Transverse colon (tissue), 4 donors: ENCODE measurements around the gene SLC29A4.
"Not testable (repeated sequence)": the region's sequence is repeated elsewhere in the genome, so short reads cannot be mapped to it uniquely, and the experiment has no call there.

Experiments used
- EP300 ChIP-seq: sonication (generic); formaldehyde crosslinking; IDR thresholded peaks from one replicate; pipeline ENCODE4 v1.6.1; 2017; ENCODE audit warnings: antibody characterized with exemption, low read depth
- POLR2A ChIP-seq: fragments of 450-650 bp; IDR thresholded peaks from one replicate; pipeline ENCODE4 v1.6.1; 2016; ENCODE audit warnings: antibody characterized with exemption, mild to moderate bottlenecking, moderate library complexity
- POLR2AphosphoS5 ChIP-seq, 3 donors: sonication (generic); formaldehyde crosslinking; IDR thresholded peaks; one replicate each; pipeline ENCODE4 v1.6.1; 2016; ENCODE audit warnings: antibody characterized with exemption in 3 of 3
- TF ChIP-seq, protein P1 (sequence below), 5 experiments: fragments of 200-600 bp in 3 of 5; fragments of 450-650 bp in 2 of 5; sonication (generic) in 3 of 5; IDR thresholded peaks; 1 replicate in 2 of 5; 2 replicates in 3 of 5; pipeline ENCODE4 v1.5.1; 2016 to 2017; ENCODE audit warnings: antibody characterized with exemption in 5 of 5, inconsistent platforms in 3 of 5, mild to moderate bottlenecking in 2 of 5, moderate library complexity in 1 of 5

GRCh38 chr7:5263066-5263465, 19.7 kb upstream of the SLC29A4 start:
- TF ChIP-seq, protein P1, sequence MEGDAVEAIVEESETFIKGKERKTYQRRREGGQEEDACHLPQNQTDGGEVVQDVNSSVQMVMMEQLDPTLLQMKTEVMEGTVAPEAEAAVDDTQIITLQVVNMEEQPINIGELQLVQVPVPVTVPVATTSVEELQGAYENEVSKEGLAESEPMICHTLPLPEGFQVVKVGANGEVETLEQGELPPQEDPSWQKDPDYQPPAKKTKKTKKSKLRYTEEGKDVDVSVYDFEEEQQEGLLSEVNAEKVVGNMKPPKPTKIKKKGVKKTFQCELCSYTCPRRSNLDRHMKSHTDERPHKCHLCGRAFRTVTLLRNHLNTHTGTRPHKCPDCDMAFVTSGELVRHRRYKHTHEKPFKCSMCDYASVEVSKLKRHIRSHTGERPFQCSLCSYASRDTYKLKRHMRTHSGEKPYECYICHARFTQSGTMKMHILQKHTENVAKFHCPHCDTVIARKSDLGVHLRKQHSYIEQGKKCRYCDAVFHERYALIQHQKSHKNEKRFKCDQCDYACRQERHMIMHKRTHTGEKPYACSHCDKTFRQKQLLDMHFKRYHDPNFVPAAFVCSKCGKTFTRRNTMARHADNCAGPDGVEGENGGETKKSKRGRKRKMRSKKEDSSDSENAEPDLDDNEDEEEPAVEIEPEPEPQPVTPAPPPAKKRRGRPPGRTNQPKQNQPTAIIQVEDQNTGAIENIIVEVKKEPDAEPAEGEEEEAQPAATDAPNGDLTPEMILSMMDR (IDR thresholded peaks at IDR 0.05), result not testable (repeated sequence)
- not testable (repeated sequence) for TF ChIP-seq POLR2AphosphoS5 (IDR thresholded peaks at IDR 0.05); POLR2A; EP300
